HEK293T (cell line): ENCODE results near the gene KRT8.

Experiments used
- CTCF ChIA-PET: fragments of 350-600 bp; formaldehyde crosslinking; extraction: SDS; loops from one replicate; lab custom pipeline; 2021; ENCODE audit warnings: antibody characterized with exemption, inconsistent platforms; lab: Yijun Ruan, JAX
- POLR2A ChIA-PET: fragments of 350-600 bp; formaldehyde crosslinking; extraction: SDS; loops from one replicate; lab custom pipeline; 2020; ENCODE audit warnings: antibody characterized with exemption, inconsistent platforms; lab: Yijun Ruan, JAX
- DNase-seq: peaks from one replicate; pipeline ENCODE4 v3.0.0; 2012; ENCODE audit warnings: mixed read lengths; ENCODE audit errors: extremely low spot score
- ARNT ChIP-seq: fragments of 450-650 bp; IDR thresholded peaks from 2 replicates; pipeline ENCODE4 v1.6.1; 2017; ENCODE audit warnings: mild to moderate bottlenecking
- BHLHE40 ChIP-seq: fragments of 450-650 bp; IDR thresholded peaks from 2 replicates; pipeline ENCODE4 v1.6.1; 2016; ENCODE audit warnings: mild to moderate bottlenecking, moderate library complexity, borderline replicate concordance
- CTBP1 ChIP-seq: fragments of 450-650 bp; IDR thresholded peaks from 2 replicates; pipeline ENCODE4 v1.6.1; 2016; ENCODE audit warnings: borderline replicate concordance
- ELF4 ChIP-seq: fragments of 450-650 bp; IDR thresholded peaks from 2 replicates; pipeline ENCODE4 v1.6.1; 2017; ENCODE audit warnings: antibody characterized with exemption
- FOXA1 ChIP-seq: fragments of 450-650 bp; IDR thresholded peaks from 2 replicates; pipeline ENCODE4 v1.6.1; 2016; ENCODE audit warnings: mild to moderate bottlenecking
- FOXK2 ChIP-seq: fragments of 450-650 bp; IDR thresholded peaks from 2 replicates; pipeline ENCODE4 v1.6.1; 2016; ENCODE audit warnings: mild to moderate bottlenecking
- FOXM1 ChIP-seq: fragments of 450-650 bp; IDR thresholded peaks from 2 replicates; pipeline ENCODE4 v1.6.1; 2017; ENCODE audit warnings: mild to moderate bottlenecking, borderline replicate concordance
- HDGF ChIP-seq: fragments of 450-650 bp; IDR thresholded peaks from 2 replicates; pipeline ENCODE4 v1.6.1; 2017; ENCODE audit warnings: antibody characterized with exemption, borderline replicate concordance
- L3MBTL2 ChIP-seq: fragments of 450-650 bp; conservative IDR thresholded peaks from 2 replicates; pipeline ENCODE4 v1.6.1; 2016; ENCODE audit warnings: mild to moderate bottlenecking
- LEF1 ChIP-seq: fragments of 450-650 bp; IDR thresholded peaks from 2 replicates; pipeline ENCODE4 v1.6.1; 2017; ENCODE audit warnings: mild to moderate bottlenecking, borderline replicate concordance
- NFRKB ChIP-seq: fragments of 450-650 bp; IDR thresholded peaks from 2 replicates; pipeline ENCODE4 v1.6.1; 2016; ENCODE audit warnings: mild to moderate bottlenecking, moderate library complexity
- SP1 ChIP-seq: fragments of 450-650 bp; IDR thresholded peaks from 2 replicates; pipeline ENCODE4 v1.6.1; 2017
- SUZ12 ChIP-seq: fragments of 450-650 bp; IDR thresholded peaks from 2 replicates; pipeline ENCODE4 v1.6.1; 2016; ENCODE audit warnings: mild to moderate bottlenecking
- TARDBP ChIP-seq: fragments of 450-650 bp; IDR thresholded peaks from 2 replicates; pipeline ENCODE4 v1.6.1; 2016
- ZNF384 ChIP-seq: fragments of 450-650 bp; IDR thresholded peaks from 2 replicates; pipeline ENCODE4 v1.6.1; 2016
- TF ChIP-seq, protein P1 (sequence below): fragments of 450-650 bp; IDR thresholded peaks from 2 replicates; pipeline ENCODE4 v1.6.1; 2016

Gene KRT8

DNA sequence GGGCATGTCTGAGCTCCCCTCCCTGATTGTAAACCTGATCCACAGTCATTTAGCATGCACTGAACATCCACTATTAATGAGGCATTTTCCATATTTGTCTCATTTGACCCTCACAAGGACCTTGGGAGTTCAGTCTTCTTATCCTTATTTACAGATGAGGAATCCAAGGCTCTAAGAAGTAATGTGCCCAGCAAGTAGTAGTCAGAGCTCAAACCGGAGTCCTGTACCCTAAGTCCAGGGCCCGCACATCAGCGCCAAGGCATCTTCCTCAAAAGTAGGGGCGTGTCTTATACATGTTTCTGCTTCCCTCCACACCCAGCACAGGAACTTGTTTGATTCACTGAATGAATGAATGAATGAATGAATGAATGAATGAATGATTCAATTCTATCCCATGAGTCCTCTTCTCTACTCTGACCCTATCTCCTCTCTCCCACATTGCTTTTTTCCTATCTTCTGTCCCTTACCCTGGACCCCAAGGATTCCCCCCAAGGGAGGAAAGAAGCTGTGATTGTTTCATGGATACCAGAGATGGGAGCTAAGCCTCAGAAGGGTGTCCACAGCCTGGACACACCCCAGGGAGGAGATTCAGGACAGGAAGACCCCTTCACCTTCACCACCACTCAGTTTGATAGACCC, 21.8 kb upstream of the KRT8 start:
- TF ChIP-seq FOXK2: no peak
- no peak for TF ChIP-seq BHLHE40
- TF ChIP-seq SP1: no peak
- TF ChIP-seq LEF1: no peak
- no peak for TF ChIP-seq FOXA1
- no peak for DNase-seq
- ChIA-PET CTCF (interaction anchor here (0.6 kb wide), 1 partner anchor 14 kb away, joined by 6 read pairs; no protein-coding TSS in a partner anchor), POLR2A (interaction anchor here (0.7 to 1.3 kb wide), 5 partner anchors 11 to 23 kb away, joined by 3 to 4 read pairs (median 3); no protein-coding TSS in a partner anchor)

DNA sequence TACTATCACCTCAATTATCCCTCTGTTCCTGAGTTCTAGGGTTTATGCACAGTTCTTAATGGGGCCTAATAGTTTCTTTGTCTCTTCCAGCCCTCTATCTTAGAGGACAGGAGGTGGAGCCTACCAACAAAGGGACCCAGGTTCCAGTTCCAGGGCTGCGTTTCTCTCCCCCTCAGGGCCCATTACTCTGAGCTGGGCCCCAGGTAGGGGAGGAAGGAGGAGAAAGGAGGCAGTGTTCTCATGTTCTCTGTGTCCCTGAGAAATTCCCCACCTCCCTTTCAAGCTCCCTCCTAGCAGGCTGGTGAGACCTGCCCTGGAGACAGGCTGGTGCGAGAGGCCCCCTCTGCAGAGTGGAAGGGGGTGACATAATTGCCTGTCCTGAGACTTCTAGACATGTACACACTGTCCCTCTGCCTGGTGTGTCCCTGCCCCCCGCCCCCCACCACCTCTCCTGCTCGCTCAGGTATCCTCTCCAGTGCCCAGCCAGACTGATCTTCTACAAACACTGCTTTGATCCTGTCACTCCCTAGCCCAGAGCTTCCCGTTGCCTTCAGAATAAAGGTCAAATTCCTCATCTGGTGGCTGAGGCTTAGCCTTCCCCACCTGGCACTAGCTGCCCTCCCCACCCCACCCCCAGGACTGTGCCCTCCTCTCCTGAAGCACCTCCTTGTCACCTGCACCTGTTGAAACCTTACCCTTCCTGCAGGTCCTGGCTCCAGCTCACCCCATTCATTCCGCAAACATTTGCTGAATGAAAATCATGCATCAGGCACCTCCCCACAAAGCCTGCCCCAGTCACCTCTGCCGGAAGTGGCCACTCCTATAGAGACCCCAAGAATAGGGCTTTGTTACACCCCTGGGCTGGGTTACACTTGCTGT, 21.1 kb upstream of the KRT8 start:
- no peak for TF ChIP-seq FOXM1
- no peak for TF ChIP-seq ZNF384
- TF ChIP-seq, protein P1, sequence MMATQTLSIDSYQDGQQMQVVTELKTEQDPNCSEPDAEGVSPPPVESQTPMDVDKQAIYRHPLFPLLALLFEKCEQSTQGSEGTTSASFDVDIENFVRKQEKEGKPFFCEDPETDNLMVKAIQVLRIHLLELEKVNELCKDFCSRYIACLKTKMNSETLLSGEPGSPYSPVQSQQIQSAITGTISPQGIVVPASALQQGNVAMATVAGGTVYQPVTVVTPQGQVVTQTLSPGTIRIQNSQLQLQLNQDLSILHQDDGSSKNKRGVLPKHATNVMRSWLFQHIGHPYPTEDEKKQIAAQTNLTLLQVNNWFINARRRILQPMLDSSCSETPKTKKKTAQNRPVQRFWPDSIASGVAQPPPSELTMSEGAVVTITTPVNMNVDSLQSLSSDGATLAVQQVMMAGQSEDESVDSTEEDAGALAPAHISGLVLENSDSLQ: no peak
- TF ChIP-seq TARDBP: no peak
- TF ChIP-seq ELF4: no peak
- TF ChIP-seq SP1: no peak
- no peak for TF ChIP-seq FOXA1
- no peak for TF ChIP-seq L3MBTL2
- TF ChIP-seq ARNT: no peak
- no peak for TF ChIP-seq BHLHE40
- no peak for TF ChIP-seq LEF1
- TF ChIP-seq NFRKB: no peak
- no peak for TF ChIP-seq CTBP1
- TF ChIP-seq FOXK2: no peak
- TF ChIP-seq SUZ12: no peak
- TF ChIP-seq HDGF: no peak
- no peak for DNase-seq
- ChIA-PET CTCF (no interaction called here), POLR2A (interaction anchor here (0.7 to 1.4 kb wide), 6 partner anchors 11 to 24 kb away, joined by 3 to 6 read pairs (median 4); partner anchors contain the start of gene KRT18)

DNA sequence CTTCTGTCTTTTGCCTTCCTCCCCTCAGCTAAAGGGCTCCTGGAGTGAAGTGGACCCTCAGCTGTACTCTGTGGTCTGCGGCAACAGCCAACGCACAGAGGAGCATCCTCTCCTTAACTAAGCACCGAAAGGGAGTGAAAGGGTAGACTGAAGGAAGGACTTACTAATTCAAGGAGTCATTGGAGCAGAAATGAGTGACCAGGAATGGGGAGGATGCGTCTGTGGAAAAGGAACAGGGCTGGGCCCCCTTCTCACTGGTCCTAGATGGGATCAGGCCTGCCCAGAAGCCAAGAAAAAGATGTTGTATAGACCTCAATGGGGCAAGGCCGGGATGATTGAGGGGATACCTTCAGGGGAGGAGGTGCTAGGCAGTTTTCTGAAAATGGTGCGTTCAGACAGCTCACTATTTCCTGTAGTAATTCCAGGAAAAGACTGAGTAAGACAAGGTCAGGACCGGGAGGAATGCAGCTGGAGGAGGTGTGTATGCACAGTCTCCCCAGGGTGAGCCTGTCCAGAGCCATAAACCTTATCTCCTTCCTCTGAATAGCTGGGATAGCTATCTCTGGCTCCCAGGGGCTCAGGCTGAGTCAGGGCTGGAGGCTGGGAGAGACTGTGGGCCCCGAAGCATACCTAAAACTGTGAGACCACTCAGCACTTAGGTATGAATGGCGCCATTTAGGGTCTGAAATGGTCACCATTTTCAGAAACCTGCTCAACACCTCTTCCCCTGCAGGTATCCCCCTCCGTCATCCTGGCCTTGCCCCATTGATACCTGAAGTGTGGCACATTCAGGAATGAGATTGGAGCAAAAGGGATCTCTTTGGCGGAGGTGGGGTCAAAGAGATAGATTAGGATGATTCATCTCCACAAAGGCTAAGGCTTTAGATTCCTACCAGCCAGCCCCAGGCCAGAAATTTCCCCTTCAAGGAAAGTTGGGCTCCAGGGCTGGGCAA, 20.2 kb upstream of the KRT8 start:
- ChIA-PET CTCF (no interaction called here), POLR2A (interaction anchor here (0.9 to 1.4 kb wide), 4 partner anchors 9 to 24 kb away, joined by 3 to 6 read pairs (median 4); partner anchors contain the start of gene KRT18)
- no peak for DNase-seq

DNA sequence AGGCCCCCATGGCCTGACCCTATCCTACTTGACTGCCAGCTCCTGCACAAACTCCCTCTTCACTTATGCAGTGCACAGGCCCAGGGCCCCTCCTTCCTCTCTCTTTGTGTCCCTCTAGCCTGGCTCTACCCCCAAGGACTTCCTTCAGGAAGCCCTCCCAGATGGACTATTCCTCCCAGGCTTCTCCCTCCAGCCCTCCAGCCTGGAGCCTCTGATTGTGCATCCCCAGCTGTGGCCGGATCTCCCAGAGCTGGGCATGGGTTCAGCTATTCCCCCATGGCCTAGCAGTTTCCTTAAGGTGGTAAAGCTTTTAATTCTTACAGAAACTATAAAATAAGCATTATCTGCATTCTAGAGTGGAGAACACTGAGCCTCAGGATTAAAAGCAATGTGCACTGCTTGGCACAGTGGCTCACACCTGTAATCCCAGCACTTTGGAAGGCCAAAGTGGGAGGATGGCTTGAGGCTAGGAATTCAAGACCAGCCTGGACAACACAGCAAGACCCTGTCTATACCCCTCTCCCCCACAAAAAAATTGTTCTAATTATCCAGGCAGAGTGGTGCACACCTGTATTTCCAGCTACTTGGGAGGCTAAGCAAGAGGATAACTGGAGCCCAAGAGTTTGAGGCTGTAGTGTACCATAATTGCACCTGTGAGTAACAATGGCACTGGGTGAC, 16.8 kb upstream of the KRT8 start:
- POLR2A ChIA-PET: interaction anchor here (1.4 kb wide), 1 partner anchor 84 kb away, joined by 3 read pairs; the partner anchor contains the start of gene EIF4B
- no peak for DNase-seq
- CTCF ChIA-PET: no interaction called here
- TF ChIP-seq SUZ12 (no peak), FOXA1 (no peak), NFRKB (no peak), FOXM1 (no peak), HDGF (no peak)

More for the DNA sequence above, 20.2 kb upstream of the KRT8 start:
- TF ChIP-seq ZNF384 (no peak), FOXA1 (no peak), SP1 (no peak), LEF1 (no peak), L3MBTL2 (no peak), BHLHE40 (no peak), FOXM1 (no peak), HDGF (no peak), SUZ12 (no peak)

DNA sequence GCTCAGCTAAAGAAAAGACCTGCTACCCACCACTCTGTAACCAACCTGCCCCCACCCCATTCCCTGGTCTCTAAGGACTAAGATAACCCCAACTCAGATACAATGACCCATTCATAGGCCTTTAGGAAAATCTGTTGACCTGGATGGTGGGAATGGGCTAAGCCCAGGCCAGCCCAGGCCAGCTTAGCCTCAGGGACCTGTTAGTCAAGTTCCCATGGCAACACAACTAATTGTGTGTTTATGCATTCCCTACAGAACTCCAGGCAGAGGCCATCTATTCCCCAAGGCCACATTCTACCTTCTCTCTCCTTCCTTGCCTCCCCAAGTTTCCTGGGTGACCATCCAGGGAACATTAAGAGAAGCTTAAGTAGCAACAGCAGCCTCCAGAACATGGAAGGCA, 16.1 kb upstream of the KRT8 start:
- DNase-seq: no peak
- ChIA-PET POLR2A (interaction anchor here (1.4 kb wide), 1 partner anchor 85 kb away, joined by 3 read pairs; the partner anchor contains the start of gene EIF4B), CTCF (interaction anchor here (1.0 kb wide), 1 partner anchor 24 kb away, joined by 3 read pairs; no protein-coding TSS in a partner anchor)
- TF ChIP-seq, protein P1: no peak
- no peak for TF ChIP-seq FOXK2
- no peak for TF ChIP-seq NFRKB
- no peak for TF ChIP-seq CTBP1
- no peak for TF ChIP-seq HDGF
- no peak for TF ChIP-seq BHLHE40
- no peak for TF ChIP-seq ZNF384
- TF ChIP-seq ARNT: no peak
- no peak for TF ChIP-seq FOXM1
